Ovary (tissue), 9 donors: ENCODE results near the gene CEP112. TPM values are rescaled to one million over a fixed set of nuclear protein-coding genes. Genes with fewer than 3 reads are reported as not detected.

Experiments used
- DNase-seq, 5 donors: peaks; one replicate each; pipeline ENCODE4 v3.0.0-alpha.2; 2019 to 2020
- H3K27ac ChIP-seq, 2 donors: fragments of 200-600 bp; one replicate each; pipeline versions ENCODE4 v1.5.1 to v1.8.0; 2019 to 2022
- H3K27me3 ChIP-seq: fragments of 200-600 bp; one replicate; pipeline ENCODE4 v1.8.0; 2022
- H3K36me3 ChIP-seq: fragments of 200-600 bp; sonication (generic); one replicate; pipeline ENCODE4 v1.5.1; 2019
- H3K4me1 ChIP-seq: one replicate; pipeline ENCODE4 v1.8.1; 2013; ENCODE audit warnings: mild to moderate bottlenecking, moderate library complexity; ENCODE audit not compliant: insufficient read depth
- H3K4me3 ChIP-seq: fragments of 200-600 bp; sonication (generic); one replicate; pipeline ENCODE4 v1.5.1; 2017
- H3K9me3 ChIP-seq, 2 donors: fragments of 200-600 bp in 1 of 2; sonication (generic) in 1 of 2; one replicate each; pipeline versions ENCODE4 v1.5.1 to v1.8.1; 2013 to 2019; ENCODE audit warnings: mild to moderate bottlenecking in 1 of 2, moderate library complexity in 1 of 2
- CTCF ChIP-seq, 3 donors: fragments of 450-650 bp in 2 of 3; fragments of 200-600 bp in 1 of 3; IDR thresholded peaks; one replicate each; pipeline versions ENCODE4 v1.5.1 to v1.8.0; 2016 to 2022; ENCODE audit warnings: antibody characterized with exemption in 3 of 3, mild to moderate bottlenecking in 1 of 3
- EP300 ChIP-seq: sonication (generic); formaldehyde crosslinking; IDR thresholded peaks from one replicate; pipeline ENCODE4 v1.6.1; 2017; ENCODE audit warnings: antibody characterized with exemption
- POLR2A ChIP-seq: fragments of 450-650 bp; IDR thresholded peaks from one replicate; pipeline ENCODE4 v1.6.1; 2017; ENCODE audit warnings: antibody characterized with exemption, mild to moderate bottlenecking, moderate library complexity
- WGBS, 3 donors: extraction: QIAGEN DNeasy Blood & Tissue Kit in 1 of 3; methylation state at CpG; one replicate each; pipeline versions ENCODE4 v1.1.5 to v1.1.7; 2013 to 2017; 5-methylcytosine and 5-hydroxymethylcytosine counted together
- intact Hi-C, 4 donors: fragments of 100-400 bp; cut with DNase I; formaldehyde crosslinking; loops; one replicate each; pipeline versions ENCODE4 v1.11.0 to v1.15.1; 2022 to 2023
- polyA plus RNA-seq, 2 donors: library from polyadenylated mRNA; stranded (reverse); fragments of 200-250 nt in 1 of 2; fragments of 350-450 nt in 1 of 2; fragmentation: Illumina TruSeq in 1 of 2; extraction: RNeasy Lipid Tissue Mini Kit (QIAGEN cat#74804) in 1 of 2; gene quantifications; one replicate each; pipeline ENCODE4 v1.2.3, GENCODE V29; 2013 to 2014
- total RNA-seq, 7 donors: library from RNA; depleted of rRNA in 2 of 7; stranded (reverse); fragments of >200 nt in 2 of 7; fragmentation: NEBNext Ultra II Directional in 3 of 7; extraction: Animal tissue kit (Norgen Biotek cat#: 25700) in 3 of 7; gene quantifications; one replicate each; pipeline versions ENCODE4 v1.1.0 to v1.2.4, GENCODE V29; 2016 to 2023
- donor health status: DM: no; HTN: no; CAD: no; lungs with moderate emphysema.
- donor health status: DM: no; HTN: no; CAD: no.
- donor health status: Bipolar disorder and iron deficiency.
- donor health status: DM: yes; HTN: yes; CAD: no.
- donor health status: DM: no; HTN: no; CAD: no.
- donor health status: DM: yes; HTN: yes; CAD: no.

CEP112 gene
- total and polyA plus RNA-seq, 9 donors, result 9.3 to 25.5 (median 16.9) TPM

GRCh38 chr17:66177048-66177447 lies 14.9 kb downstream of the CEP112 start:
- no peak for DNase-seq
- TF ChIP-seq CTCF (IDR thresholded peaks at IDR 0.05) (no peak), POLR2A (no peak), EP300 (no peak)

GRCh38 chr17:66175892-66176291 lies 16.0 kb downstream of the CEP112 start:
- intact Hi-C loops, result no loop called here
- no peak overlapping the region for H3K4me3 ChIP-seq
- no peaks in the 10 kb centered on the region for H3K36me3 ChIP-seq
- no peaks in the 10 kb centered on the region for H3K27me3 ChIP-seq
- no peaks in the 10 kb centered on the region for H3K9me3 ChIP-seq
- WGBS, 3 donors, result 62 to 74% (median 69%) methylated on average over 1 of the region's 1 CpG
- TF ChIP-seq EP300, result no peak
- no peak for TF ChIP-seq CTCF (IDR thresholded peaks at IDR 0.05)
- no peaks in the 10 kb centered on the region for H3K4me1 ChIP-seq
- DNase-seq, result no peak
- H3K27ac ChIP-seq, result no peak overlapping the region

More at GRCh38 chr17:66177048-66177447, 14.9 kb downstream of the CEP112 start:
- H3K27ac ChIP-seq, result no peak overlapping the region
- no peaks in the 10 kb centered on the region for H3K36me3 ChIP-seq
- intact Hi-C loops, result no loop called here
- H3K9me3 ChIP-seq, result no peaks in the 10 kb centered on the region
- H3K27me3 ChIP-seq, result no peaks in the 10 kb centered on the region
- H3K4me1 ChIP-seq, result no peaks in the 10 kb centered on the region
- H3K4me3 ChIP-seq, result no peak overlapping the region

- intact Hi-C loops, result no loop called here
- H3K36me3 ChIP-seq, result no peaks in the 10 kb centered on the region
- DNase-seq, result no peak
- no peak for TF ChIP-seq POLR2A
- TF ChIP-seq EP300, result no peak
- TF ChIP-seq CTCF (IDR thresholded peaks at IDR 0.05), result no peak
- no peaks in the 10 kb centered on the region for H3K27me3 ChIP-seq
- H3K4me1 ChIP-seq, result no peaks in the 10 kb centered on the region
- no peaks in the 10 kb centered on the region for H3K9me3 ChIP-seq
- H3K4me3 ChIP-seq, result no peak overlapping the region
- WGBS, 3 donors, result 65 to 91% (median 72%) methylated on average over 2 of the region's 2 CpGs
- no peak overlapping the region for H3K27ac ChIP-seq
Observed at GRCh38 chr17:66172691-66173223, 19.2 kb downstream of the CEP112 start.

GRCh38 chr17:66172144-66172543 lies 19.8 kb downstream of the CEP112 start:
- H3K27me3 ChIP-seq, result no peaks in the 10 kb centered on the region
- no peaks in the 10 kb centered on the region for H3K9me3 ChIP-seq
- intact Hi-C loops, result no loop called here
- TF ChIP-seq EP300, result no peak
- no peak for TF ChIP-seq CTCF (IDR thresholded peaks at IDR 0.05)
- TF ChIP-seq POLR2A, result no peak
- 71 to 74% (median 73%) methylated on average over 5 of the region's 5 CpGs for WGBS, 3 donors
- H3K36me3 ChIP-seq, result no peaks in the 10 kb centered on the region
- no peaks in the 10 kb centered on the region for H3K4me1 ChIP-seq
- H3K27ac ChIP-seq, result no peak overlapping the region
- H3K4me3 ChIP-seq, result no peak overlapping the region
- no peak for DNase-seq
